Measurements from ENCODE around the gene CCDC102A.

Gene CCDC102A

GRCh38 chr16:57537194-57537505 lies 779 bp upstream of the CCDC102A start:
- DNase-seq (ENCODE audit: low read depth) = no peak

GRCh38 chr16:57535680-57536305 lies 578 bp downstream of the CCDC102A start:
- DNase-seq (ENCODE audit: low read depth) = peak; percentile 46

GRCh38 chr16:57534881-57535658 lies 1.3 kb downstream of the CCDC102A start:
- no peak for DNase-seq (ENCODE audit: low read depth)

- DNase-seq (ENCODE audit: low read depth) = no peak
These were observed 2.0 kb downstream of the CCDC102A start for GRCh38 chr16:57534337-57534880.

GRCh38 chr16:57533431-57534336 lies 2.7 kb downstream of the CCDC102A start:
- DNase-seq (ENCODE audit: low read depth) = no peak

- DNase-seq (ENCODE audit: low read depth) = no peak
These were observed 4.1 kb downstream of the CCDC102A start for GRCh38 chr16:57532266-57532625.

GRCh38 chr16:57531635-57532265 lies 4.6 kb downstream of the CCDC102A start:
- no peak for DNase-seq (ENCODE audit: low read depth)

- no peak for DNase-seq (ENCODE audit: low read depth)
These were observed 5.2 kb downstream of the CCDC102A start for GRCh38 chr16:57531253-57531575.

- no peak for DNase-seq (ENCODE audit: low read depth)
These were observed 5.7 kb downstream of the CCDC102A start for GRCh38 chr16:57530522-57531252.

- DNase-seq (ENCODE audit: low read depth) = no peak
These were observed 6.3 kb downstream of the CCDC102A start for GRCh38 chr16:57530104-57530521.

GRCh38 chr16:57529391-57530103 lies 6.8 kb downstream of the CCDC102A start:
- DNase-seq (ENCODE audit: low read depth) = no peak

GRCh38 chr16:57528499-57529390 lies 7.6 kb downstream of the CCDC102A start:
- no peak for DNase-seq (ENCODE audit: low read depth)

GRCh38 chr16:57527610-57528360 lies 8.6 kb downstream of the CCDC102A start:
- DNase-seq (ENCODE audit: low read depth) = no peak

- DNase-seq (ENCODE audit: low read depth) = no peak
These were observed 9.3 kb downstream of the CCDC102A start for GRCh38 chr16:57527027-57527426.

GRCh38 chr16:57526498-57526897 lies 9.9 kb downstream of the CCDC102A start:
- DNase-seq (ENCODE audit: low read depth) = no peak

- no peak for DNase-seq (ENCODE audit: low read depth)
These were observed 10.6 kb downstream of the CCDC102A start for GRCh38 chr16:57525761-57526160.

- no peak for DNase-seq (ENCODE audit: low read depth)
These were observed 13.4 kb downstream of the CCDC102A start for GRCh38 chr16:57522960-57523359.

GRCh38 chr16:57519796-57520360 lies 16.5 kb downstream of the CCDC102A start:
- DNase-seq (ENCODE audit: low read depth) = peak; percentile 10

- DNase-seq (ENCODE audit: low read depth) = no peak
These were observed 17.4 kb downstream of the CCDC102A start for GRCh38 chr16:57518922-57519321.

Measured in HS-5 (cell line).